GM21423 (cell line): Measurements from ENCODE around the gene TTLL8.

Experiments
- ATAC-seq: cut with Tn5 transposase; IDR thresholded peaks from one replicate; pipeline ENCODE4 v1.9.1; 2021; ENCODE audit warnings: mild to moderate bottlenecking, moderate library complexity; ENCODE audit not compliant: unreplicated experiment

Gene TTLL8

GRCh38 chr22:50045211-50046018, 12.7 kb downstream of the TTLL8 start:
- no peak for ATAC-seq

GRCh38 chr22:50044485-50045118, 13.5 kb downstream of the TTLL8 start:
- no peak for ATAC-seq

- ATAC-seq: no peak
Measured at GRCh38 chr22:50041361-50042065, 16.6 kb downstream of the TTLL8 start.

- no peak for ATAC-seq
Measured at GRCh38 chr22:50040717-50041116, 17.4 kb downstream of the TTLL8 start.

GRCh38 chr22:50039669-50040443, 18.2 kb downstream of the TTLL8 start:
- no peak for ATAC-seq

- no peak for ATAC-seq
Measured at GRCh38 chr22:50035976-50036724, 21.9 kb downstream of the TTLL8 start.

- ATAC-seq: no peak
Measured at GRCh38 chr22:50035131-50035881, 22.8 kb downstream of the TTLL8 start.

GRCh38 chr22:50034126-50035081, 23.7 kb downstream of the TTLL8 start:
- no peak for ATAC-seq

GRCh38 chr22:50032941-50033601, 25.0 kb downstream of the TTLL8 start:
- ATAC-seq: no peak

- ATAC-seq: no peak
Measured at GRCh38 chr22:50032109-50032871, 25.8 kb downstream of the TTLL8 start.

- no peak for ATAC-seq
Measured at GRCh38 chr22:50031189-50032091, 26.7 kb downstream of the TTLL8 start.

- peak; percentile 58 for ATAC-seq
Measured at GRCh38 chr22:50030297-50031188, 27.6 kb downstream of the TTLL8 start.

GRCh38 chr22:50027639-50028537, 30.2 kb downstream of the TTLL8 start:
- no peak for ATAC-seq

GRCh38 chr22:50025993-50026392, 32.1 kb downstream of the TTLL8 start:
- no peak for ATAC-seq
